NT2/D1 (cell line): ENCODE measurements around the gene EPB42.

Source experiments
- SUZ12 ChIP-seq: IDR thresholded peaks from 2 replicates; pipeline ENCODE4 v1.6.1; 2011; ENCODE audit not compliant: insufficient read length, insufficient read depth; ENCODE audit errors: extremely low read depth
- YY1 ChIP-seq: IDR thresholded peaks from 2 replicates; pipeline ENCODE4 v1.6.1; 2011; ENCODE audit not compliant: insufficient read length, insufficient read depth
- ZNF274 ChIP-seq: IDR thresholded peaks from 2 replicates; pipeline ENCODE4 v1.6.1; 2011; ENCODE audit warnings: mild to moderate bottlenecking, low read depth, low read length

DNA sequence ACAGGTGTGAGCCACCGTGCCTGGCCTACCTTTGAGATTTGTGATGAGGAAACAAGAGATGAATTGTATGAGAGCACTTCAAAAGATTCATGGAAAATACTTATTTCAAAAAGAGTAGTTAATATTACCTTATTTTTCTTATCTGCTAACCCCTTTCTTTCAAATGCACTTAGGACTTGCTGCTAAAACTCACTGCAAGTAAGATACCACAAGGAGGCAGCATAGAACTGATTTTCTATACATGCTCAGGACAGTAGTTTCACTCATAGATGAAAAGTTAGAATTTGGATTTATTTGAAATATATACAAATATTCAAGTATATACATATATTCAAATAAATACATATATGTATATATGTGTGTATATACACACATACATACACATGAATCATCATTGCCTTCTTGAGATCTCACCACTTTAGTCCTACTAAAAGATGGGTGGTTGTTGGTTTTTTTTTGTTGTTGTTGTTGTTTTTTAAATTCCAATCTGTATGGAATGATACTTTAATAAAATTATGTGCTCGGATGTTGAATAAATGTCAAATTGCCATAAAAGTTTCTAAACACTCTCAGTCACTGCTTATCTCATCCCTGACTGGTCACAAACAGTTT lies 33.2 kb downstream of the EPB42 start:
- TF ChIP-seq SUZ12 = no peak
- no peak for TF ChIP-seq ZNF274
- no peak for TF ChIP-seq YY1
